Measurements from ENCODE around the gene NUTF2. TPM values are rescaled to one million over a fixed set of nuclear protein-coding genes. Genes with fewer than 3 reads are reported as not detected.
"Not testable (repeated sequence)": the region's sequence is repeated elsewhere in the genome, so short reads cannot be mapped to it uniquely, and the experiment has no call there.

The NUTF2 gene
- total RNA-seq, 1 experiment from 2014 or later, result 318 TPM

- DNase-seq (ENCODE audit: low read depth), result not testable (repeated sequence)
These were observed 9.5 kb upstream of the NUTF2 start for GRCh38 chr16:67837190-67837589.

- no peak for DNase-seq (ENCODE audit: low read depth)
These were observed 8.9 kb upstream of the NUTF2 start for GRCh38 chr16:67837811-67838210.

GRCh38 chr16:67841198-67841815 is 5.4 kb upstream of the NUTF2 start:
- no peak for DNase-seq (ENCODE audit: low read depth)

- peak; percentile 91 for DNase-seq (ENCODE audit: low read depth)
These were observed 4.8 kb upstream of the NUTF2 start, which contains the start of gene THAP11 for GRCh38 chr16:67841816-67842508. Gene THAP11 (plus strand): TSS chr16:67842320. CDS start chr16:67842555, 235 bp downstream.

- DNase-seq (ENCODE audit: low read depth), result peak; percentile 49
These were observed 4.0 kb upstream of the NUTF2 start for GRCh38 chr16:67842509-67843342.

- DNase-seq (ENCODE audit: low read depth), result no peak
These were observed 3.4 kb upstream of the NUTF2 start for GRCh38 chr16:67843343-67843765.

GRCh38 chr16:67844497-67844896 is 2.2 kb upstream of the NUTF2 start:
- peak; percentile 30 for DNase-seq (ENCODE audit: low read depth)

GRCh38 chr16:67845291-67846062 is 1.3 kb upstream of the NUTF2 start:
- DNase-seq (ENCODE audit: low read depth), result no peak

GRCh38 chr16:67846063-67846319 is 742 bp upstream of the NUTF2 start:
- DNase-seq (ENCODE audit: low read depth), result no peak

GRCh38 chr16:67847064-67847861 is 530 bp downstream of the NUTF2 start, which contains the start of gene CENPT:
Gene CENPT (minus strand): TSS chr16:67847693. CDS start chr16:67833859, 13,834 bp downstream.
- peak; percentile 50 for DNase-seq (ENCODE audit: low read depth)

GRCh38 chr16:67848118-67848517 is 1.4 kb downstream of the NUTF2 start:
- no peak for DNase-seq (ENCODE audit: low read depth)

- no peak for DNase-seq (ENCODE audit: low read depth)
These were observed 6.9 kb downstream of the NUTF2 start for GRCh38 chr16:67853670-67854069.

- no peak for DNase-seq (ENCODE audit: low read depth)
These were observed 9.1 kb downstream of the NUTF2 start for GRCh38 chr16:67855789-67856188.

GRCh38 chr16:67856927-67857546 is 10.3 kb downstream of the NUTF2 start:
- no peak for DNase-seq (ENCODE audit: low read depth)

GRCh38 chr16:67857547-67858233 is 11.0 kb downstream of the NUTF2 start:
- DNase-seq (ENCODE audit: low read depth), result peak; percentile 91

- no peak for DNase-seq (ENCODE audit: low read depth)
These were observed 11.8 kb downstream of the NUTF2 start for GRCh38 chr16:67858500-67858899.

GRCh38 chr16:67860589-67861398 is 14.1 kb downstream of the NUTF2 start:
- no peak for DNase-seq (ENCODE audit: low read depth)

GRCh38 chr16:67861877-67862276 is 15.1 kb downstream of the NUTF2 start:
- DNase-seq (ENCODE audit: low read depth), result no peak
